ENCODE data around the gene FAM47E. TPM values are rescaled to one million over a fixed set of nuclear protein-coding genes. Genes with fewer than 3 reads are reported as not detected.

FAM47E gene
- total and polyA plus RNA-seq, 2 of the 8 experiments (the other 6 are each of a cell fraction or from before 2014, with no cell fraction given) = 1.3 to 1.4 TPM

DNA sequence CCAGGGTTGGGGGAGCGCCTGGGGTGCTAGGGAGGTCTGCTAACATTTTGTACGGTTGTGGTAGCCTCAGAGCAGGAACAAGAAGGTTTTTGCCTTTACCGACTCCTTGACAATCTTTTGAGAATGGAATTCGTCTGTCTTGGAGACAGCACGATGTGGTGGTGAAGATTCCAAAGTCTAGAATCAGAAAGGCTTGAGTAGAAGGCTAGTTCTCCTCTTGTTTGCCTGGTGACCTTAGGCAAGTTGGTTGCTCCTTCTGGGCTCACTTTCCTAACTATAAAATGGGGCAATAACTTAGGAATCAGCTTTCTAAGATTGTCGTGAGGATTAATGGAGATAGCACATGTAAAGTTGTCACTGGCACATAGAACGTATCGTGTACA, 741 bp downstream of the FAM47E start:
- TF ChIP-seq SP4 (IDR thresholded peaks at IDR 0.05; ENCODE audit: low read length) (no peak), BACH1 (IDR thresholded peaks at IDR 0.05; ENCODE audit: low read length) (no peak), CHD1 (IDR thresholded peaks at IDR 0.05; ENCODE audit: low read depth, low read length) (no peak), GABPA (IDR thresholded peaks at IDR 0.05; ENCODE audit: borderline replicate concordance, insufficient read depth, low read length) (no peak), CEBPB (IDR thresholded peaks at IDR 0.05; ENCODE audit: low read depth, low read length) (no peak), POLR2A (IDR thresholded peaks at IDR 0.05; ENCODE audit: control extremely low read depth in 1 of 2, low read depth in 2 of 2, low read length in 2 of 2) (no peak), YY1 (IDR thresholded peaks at IDR 0.05; ENCODE audit: low read depth, low read length) (no peak), EZH2 (IDR thresholded peaks at IDR 0.05; ENCODE audit: low read depth, low read length, severe bottlenecking) (no peak), ZNF274 (IDR thresholded peaks at IDR 0.05; ENCODE audit: borderline replicate concordance, extremely low read depth, low read length) (no peak), SIN3A (conservative IDR thresholded peaks at IDR 0.05 in 1 of 2, IDR thresholded peaks at IDR 0.05 in 1 of 2; ENCODE audit: low read depth in 1 of 2, low read length in 2 of 2) (no peak)
- Histone ChIP-seq H2AFZ (ENCODE audit: low read length) (peak overlapping the region; percentile 89; the same call in 1 of the 2 replicates), H2BK12ac (ENCODE audit: low read depth, low read length) (0 out of 2 replicates have a peak overlapping the region, but pooled peaks have one; percentile 60), H4K91ac (replicated peaks; ENCODE audit: insufficient read length, low read length) (no peak overlapping the region), H2AK5ac (ENCODE audit: low read depth, low read length) (no peak overlapping the region), H3K27me3 (replicated peaks in 1 of 4; ENCODE audit: control insufficient read depth in 3 of 4, extremely low read depth in 1 of 4, insufficient read depth in 3 of 4, low read length in 3 of 4) (peaks cover 0 to 6% (median 2%) of the 10 kb centered on the region in 4 experiments; a peak in 3 of 7 replicates), H3K14ac (ENCODE audit: insufficient read length) (no peak overlapping the region), H3K23me2 (ENCODE audit: low read depth, low read length) (peaks cover 4% of the 10 kb centered on the region; the same call in 1 of the 2 replicates), H3K79me2 (ENCODE audit: control insufficient read depth in 1 of 2, insufficient read depth in 2 of 2, low read length in 2 of 2) (no peaks in the 10 kb centered on the region), H2BK5ac (ENCODE audit: low read depth, low read length) (no peak overlapping the region), H4K20me1 (replicated peaks in 1 of 2; ENCODE audit: control insufficient read depth in 1 of 2, insufficient read depth in 2 of 2, low read length in 2 of 2) (no peaks in the 10 kb centered on the region), H3K9me3 (ENCODE audit: insufficient read depth in 2 of 2, low read depth in 1 of 2, low read length in 1 of 2) (no peaks in the 10 kb centered on the region), H4K8ac (ENCODE audit: extremely low read depth, insufficient read depth, low read length) (peak overlapping the region; percentile 86; the same call in 1 of the 2 replicates), H2BK15ac (ENCODE audit: low read length) (no peak overlapping the region), H3K18ac (ENCODE audit: extremely low read depth, low read length) (no peak overlapping the region), H3K4ac (replicated peaks; ENCODE audit: insufficient read length, low read depth, low read length) (no peak overlapping the region), H3K36me3 (ENCODE audit: control insufficient read depth in 2 of 4, insufficient read depth in 4 of 4, low read length in 3 of 4) (no peaks in the 10 kb centered on the region), H3K79me1 (ENCODE audit: low read depth, low read length) (no peaks in the 10 kb centered on the region), H3K4me3 (ENCODE audit: extremely low read depth in 1 of 4, insufficient read depth in 2 of 4, low read depth in 3 of 4, low read length in 4 of 4) (peak overlapping the region; percentile 52 to 64 (median 53); a peak in 5 of 8 replicates), H3K56ac (replicated peaks; ENCODE audit: insufficient read length, low read depth, low read length) (no peak overlapping the region), H4K5ac (ENCODE audit: insufficient read length, low read depth, low read length) (no peak overlapping the region), H2BK20ac (ENCODE audit: low read length) (no peak overlapping the region), H3K23ac (ENCODE audit: insufficient read length) (no peak overlapping the region), H3K4me1 (replicated peaks in 1 of 4; ENCODE audit: control insufficient read depth in 3 of 4, insufficient read depth in 4 of 4, low read length in 3 of 4) (peaks cover 0 to 3% (median 3%) of the 10 kb centered on the region in 4 experiments; a peak in 6 of 7 replicates), H3K4me2 (ENCODE audit: insufficient read depth in 1 of 2, low read depth in 2 of 2, low read length in 2 of 2) (peak overlapping the region; percentile 78 to 88), H2BK120ac (replicated peaks; ENCODE audit: low read depth, low read length) (no peak overlapping the region), H3K9ac (replicated peaks in 1 of 4; ENCODE audit: extremely low read depth in 1 of 4, low read depth in 3 of 4, low read length in 3 of 4) (no peak overlapping the region; a peak in 1 of 7 replicates), H3K27ac (ENCODE audit: low read depth, low read length) (no peak overlapping the region)
- 86% methylated on average over 8 of the region's 8 CpGs; no CpG with 5 or more reads in 1 of the 2 experiments for WGBS, 2 experiments (ENCODE audit: extremely low coverage in 1 of 2, insufficient coverage in 1 of 2, insufficient read length in 1 of 2, insufficient replicate concordance in 2 of 2, low coverage in 1 of 2, low lambda C conversion rate in 2 of 2, missing lambda C conversion rate in 1 of 2)
- POLR2A ChIA-PET (ENCODE audit: partially characterized antibody) = interaction anchor here (0.8 to 1.7 kb wide), 5 partner anchors 11 to 126 kb away, joined by 3 to 4 read pairs (median 3); no protein-coding TSS in a partner anchor
- no peak for DNase-seq (ENCODE audit: low read depth in 1 of 2, low spot score in 2 of 2)
- CTCF ChIA-PET (ENCODE audit: partially characterized antibody) = interaction anchor here (0.6 to 5.8 kb wide), 9 partner anchors 12 to 125 kb away, joined by 3 to 44 read pairs (median 3); partner anchors contain the start of gene STBD1
- no peak for FAIRE-seq

Measured in H1 (cell line).